H1 (cell line): ENCODE data around the gene CDKN2B-AS1.

Experiments
- ATF3 ChIP-seq: IDR thresholded peaks from 2 replicates; pipeline ENCODE4 v1.6.1; 2011; ENCODE audit warnings: low read depth, mild to moderate bottlenecking, low read length; ENCODE audit not compliant: insufficient read depth
- CEBPB ChIP-seq: IDR thresholded peaks from 2 replicates; pipeline ENCODE4 v1.6.1; 2012; ENCODE audit warnings: low read depth, low read length
- CTCF ChIP-seq, 3 experiments: IDR thresholded peaks; 1 replicate in 2 of 3; 2 replicates in 1 of 3; pipeline versions ENCODE4 v1.5.1 to v1.6.1; 2011; ENCODE audit warnings: low read length in 3 of 3, mild to moderate bottlenecking in 3 of 3, inconsistent platforms in 2 of 3, low read depth in 1 of 3, moderate library complexity in 1 of 3; ENCODE audit not compliant: insufficient read depth in 1 of 3; ENCODE audit errors: control extremely low read depth in 1 of 3
- EP300 ChIP-seq, 2 experiments: IDR thresholded peaks; 1 replicate in 1 of 2; 2 replicates in 1 of 2; pipeline ENCODE4 v1.6.1; 2011 to 2012; ENCODE audit warnings: low read depth in 2 of 2, low read length in 2 of 2, mild to moderate bottlenecking in 2 of 2, borderline replicate concordance in 1 of 2, inconsistent platforms in 1 of 2, moderate library complexity in 1 of 2
- JUN ChIP-seq: IDR thresholded peaks from 2 replicates; pipeline ENCODE4 v1.6.1; 2011; ENCODE audit warnings: low read depth, mild to moderate bottlenecking, improper control_type of control experiment, low read length
- KDM1A ChIP-seq: fragments of 200-600, 300-600 bp; sonication (generic); IDR thresholded peaks from 2 replicates; pipeline ENCODE4 v1.7.1; 2016; ENCODE audit warnings: mild to moderate bottlenecking, low read length, borderline replicate concordance
- NRF1 ChIP-seq: IDR thresholded peaks from 2 replicates; pipeline ENCODE4 v1.6.1; 2011; ENCODE audit warnings: mild to moderate bottlenecking, low read depth, low read length, improper control_type of control experiment
- POLR2A ChIP-seq, 2 experiments: IDR thresholded peaks; 1 replicate in 1 of 2; 2 replicates in 1 of 2; pipeline ENCODE4 v1.6.1; 2011; ENCODE audit warnings: low read depth in 2 of 2, low read length in 2 of 2, mild to moderate bottlenecking in 2 of 2; ENCODE audit errors: control extremely low read depth in 1 of 2
- POLR2AphosphoS5 ChIP-seq: IDR thresholded peaks from 2 replicates; pipeline ENCODE4 v1.6.1; 2011; ENCODE audit warnings: low read depth, low read length
- RAD21 ChIP-seq, 2 experiments: IDR thresholded peaks in 1 of 2; conservative IDR thresholded peaks in 1 of 2; 2 replicates each; pipeline ENCODE4 v1.6.1; 2011; ENCODE audit warnings: low read depth in 2 of 2, low read length in 2 of 2, improper control_type of control experiment in 1 of 2, inconsistent platforms in 1 of 2, mild to moderate bottlenecking in 1 of 2, moderate library complexity in 1 of 2
- RFX5 ChIP-seq: IDR thresholded peaks from 2 replicates; pipeline ENCODE4 v1.6.1; 2011; ENCODE audit warnings: low read depth, low read length, improper control_type of control experiment, borderline replicate concordance
- SP2 ChIP-seq: IDR thresholded peaks from 2 replicates; pipeline ENCODE4 v1.6.1; 2012; ENCODE audit warnings: mild to moderate bottlenecking, low read length, inconsistent platforms
- TAF1 ChIP-seq: IDR thresholded peaks from 2 replicates; pipeline ENCODE4 v1.6.1; 2011; ENCODE audit warnings: mild to moderate bottlenecking, low read depth, low read length

DNA sequence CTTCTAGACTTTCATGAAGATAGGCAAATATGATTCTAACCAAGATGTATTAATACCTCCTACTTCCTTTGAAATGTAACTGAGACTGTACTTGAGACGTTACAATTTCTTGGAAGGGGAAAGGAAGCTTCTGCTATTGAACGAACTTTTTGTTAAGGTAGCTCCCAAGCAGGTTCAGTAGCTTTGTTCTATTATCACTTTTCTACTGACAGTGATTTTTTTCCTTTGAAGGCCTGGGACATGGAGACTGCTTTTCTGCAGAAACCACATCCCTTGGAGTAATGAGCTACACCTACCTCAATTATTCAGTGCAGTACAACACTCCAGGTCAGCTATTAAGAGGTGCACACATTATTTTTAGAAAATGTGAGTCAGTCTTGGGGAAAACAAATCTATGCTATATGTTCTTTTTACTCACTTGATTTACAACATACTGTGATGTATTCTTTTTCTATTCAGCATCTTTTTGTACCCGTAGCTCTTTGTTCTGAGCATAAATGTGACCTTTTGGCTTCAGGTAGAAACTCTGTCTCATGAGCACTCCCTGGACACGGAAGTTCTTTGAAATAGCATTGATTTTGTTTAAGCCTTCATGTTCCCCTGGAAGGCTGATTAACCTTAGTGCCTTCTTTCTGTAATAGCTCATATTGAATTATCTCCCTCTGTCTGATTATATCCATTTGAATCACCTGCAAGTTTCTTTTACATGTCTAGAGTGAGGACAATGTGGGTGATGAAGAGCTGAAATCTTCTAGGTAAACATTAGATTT lies 71.0 kb downstream of the CDKN2B-AS1 start:
- TF ChIP-seq KDM1A (no peak), CEBPB (no peak), NRF1 (no peak), EP300 (IDR thresholded peaks at IDR 0.05; ENCODE audit: borderline replicate concordance in 1 of 2, low read depth in 2 of 2, low read length in 2 of 2) (no peak), CTCF (IDR thresholded peaks at IDR 0.05; ENCODE audit: control extremely low read depth in 1 of 3, insufficient read depth in 1 of 3, low read depth in 1 of 3, low read length in 3 of 3) (no peak), POLR2AphosphoS5 (no peak), POLR2A (IDR thresholded peaks at IDR 0.05; ENCODE audit: control extremely low read depth in 1 of 2, low read depth in 2 of 2, low read length in 2 of 2) (no peak), JUN (no peak), TAF1 (no peak), RAD21 (IDR thresholded peaks at IDR 0.05 in 1 of 2, conservative IDR thresholded peaks at IDR 0.05 in 1 of 2; ENCODE audit: low read depth in 2 of 2, low read length in 2 of 2) (no peak), SP2 (no peak), RFX5 (no peak), ATF3 (no peak)
